Medulla oblongata (tissue), 1 donor: ENCODE data around the gene CSH1.
"Not testable (repeated sequence)": the region's sequence is repeated elsewhere in the genome, so short reads cannot be mapped to it uniquely, and the experiment has no call there.

ENCODE experiments used
- DNase-seq: peaks from one replicate; pipeline ENCODE4 v3.0.0-alpha.2; 2015; ENCODE audit errors: extremely low spot score

CSH1 gene

GRCh38 chr17:63869491-63870291 is 26.7 kb downstream of the CSH1 start:
- not testable (repeated sequence) for DNase-seq

DNA sequence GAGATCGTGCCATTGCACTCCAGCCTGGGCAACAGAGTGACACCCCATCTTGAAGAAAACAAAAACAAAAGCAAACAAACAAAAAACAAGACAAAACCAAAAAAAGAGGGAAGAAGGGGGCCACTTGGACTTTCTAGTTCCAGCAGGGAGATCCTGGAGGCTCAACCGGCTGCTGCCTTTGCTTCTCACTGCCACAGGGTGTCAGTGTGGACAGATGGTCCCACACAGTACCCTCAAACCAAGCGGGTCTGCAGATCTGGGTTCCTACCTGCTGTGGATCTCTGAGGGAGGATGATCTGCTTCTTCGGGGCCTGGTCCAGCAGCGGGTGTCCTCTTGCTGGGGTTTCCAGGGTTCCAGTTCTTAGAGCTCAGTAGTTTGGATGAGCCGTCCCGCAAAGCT is 29.7 kb downstream of the CSH1 start:
- not testable (repeated sequence) for DNase-seq

- DNase-seq: no peak
Observed at GRCh38 chr17:63859257-63859656, 37.1 kb downstream of the CSH1 start.

GRCh38 chr17:63856425-63856824 is 39.9 kb downstream of the CSH1 start:
- DNase-seq: not testable (repeated sequence)

DNA sequence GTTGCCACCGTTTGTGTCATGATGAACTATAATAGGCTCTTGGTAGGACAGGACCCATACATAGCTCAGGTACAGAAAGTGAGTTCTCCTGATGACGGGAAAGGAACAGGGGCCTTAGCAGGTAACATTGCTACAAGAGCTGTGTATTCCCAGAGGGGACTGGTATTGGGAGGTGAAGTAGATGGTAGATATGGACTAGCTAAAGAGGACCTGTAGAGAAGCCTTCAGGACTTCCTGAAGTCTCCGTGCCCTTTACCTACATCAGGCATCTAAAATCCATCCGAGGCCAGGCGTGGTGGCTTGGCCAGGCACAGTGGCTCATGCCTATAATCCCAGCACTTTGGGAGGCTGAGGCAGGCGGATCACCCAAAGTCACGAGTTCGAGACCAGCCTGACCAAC is 41.2 kb downstream of the CSH1 start:
- DNase-seq: no peak

- DNase-seq: no peak
Observed at GRCh38 chr17:63854709-63855108, 41.7 kb downstream of the CSH1 start.

DNA sequence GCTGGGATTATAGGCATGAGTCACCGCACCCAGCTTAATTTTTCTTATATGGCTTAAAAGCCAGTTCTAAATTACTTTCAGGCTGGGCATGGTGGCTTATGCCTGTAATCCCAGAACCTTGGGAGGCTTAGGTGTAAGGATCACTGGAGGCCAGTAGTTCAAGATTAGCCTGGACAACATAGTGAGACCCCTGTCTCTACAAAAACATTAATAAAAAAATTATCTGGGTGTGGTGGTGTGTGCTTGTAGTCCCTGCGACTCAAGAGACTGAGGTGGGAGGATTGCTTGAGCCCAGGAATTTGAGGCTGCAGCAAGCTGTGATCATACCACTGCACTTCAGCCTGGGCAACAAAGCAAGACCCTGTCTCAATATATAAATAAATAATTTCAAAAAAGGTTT is 43.1 kb downstream of the CSH1 start:
- DNase-seq: no peak

GRCh38 chr17:63850401-63850800 is 46.0 kb downstream of the CSH1 start:
- DNase-seq: no peak

GRCh38 chr17:63848834-63849689 is 47.3 kb downstream of the CSH1 start:
- DNase-seq: peak; percentile 94

DNA sequence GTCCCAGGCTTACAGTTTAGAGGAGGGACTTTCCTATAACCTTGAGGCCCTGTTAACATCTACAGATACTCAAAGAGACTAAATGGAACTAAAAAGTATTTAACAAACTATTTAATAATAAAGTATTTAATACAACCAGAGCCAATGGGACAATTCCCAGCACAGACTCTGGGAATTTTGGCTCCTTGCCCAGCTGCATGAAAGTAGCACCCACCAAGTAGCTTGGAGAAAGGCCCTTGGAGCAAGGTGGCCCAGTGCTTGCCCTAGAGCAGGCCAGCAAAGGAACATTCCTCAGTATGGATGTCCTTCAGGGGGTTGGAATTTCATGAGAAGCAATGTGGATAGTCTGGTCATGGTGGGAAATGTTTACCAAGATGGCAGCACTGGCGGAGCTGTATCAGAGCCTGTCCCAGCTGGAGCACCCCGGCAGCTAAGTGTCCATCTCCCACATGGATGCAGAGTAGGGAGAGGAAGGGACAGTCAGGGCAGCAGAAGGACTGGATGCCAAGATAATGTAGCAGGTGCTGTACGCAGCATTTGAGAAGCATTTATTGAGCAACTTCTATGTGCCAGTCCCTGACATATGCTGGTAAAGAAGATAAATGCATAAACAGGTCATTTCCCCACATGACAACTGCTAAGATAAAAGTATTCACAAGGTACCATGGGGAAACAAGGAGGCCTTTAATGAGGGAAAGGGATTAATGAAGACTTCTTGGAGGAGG is 48.7 kb downstream of the CSH1 start:
- DNase-seq: no peak

- no peak for DNase-seq
Observed at GRCh38 chr17:63845509-63845908, 50.9 kb downstream of the CSH1 start.
